Stimulated activated CD4-positive, alpha-beta T cell treated with anti-CD3 and anti-CD28 coated beads, Interleukin-2, amount 100 ng/mL, for 24 hours (primary cell): ENCODE data around the gene CSTF3.
"Not testable (repeated sequence)": the region's sequence is repeated elsewhere in the genome, so short reads cannot be mapped to it uniquely, and the experiment has no call there.

Experiments used
- DNase-seq, 2 donors: peaks; one replicate each; pipeline ENCODE4 v3.0.0-alpha.2; 2020

Gene CSTF3

GRCh38 chr11:33072465-33072864 lies 88.8 kb downstream of the CSTF3 start:
- no peak for DNase-seq

- no peak for DNase-seq
These were observed 92.5 kb downstream of the CSTF3 start for GRCh38 chr11:33068611-33069340.

- no peak for DNase-seq
These were observed 94.0 kb downstream of the CSTF3 start for GRCh38 chr11:33067294-33067693.

GRCh38 chr11:33065445-33066178 lies 95.7 kb downstream of the CSTF3 start:
- DNase-seq = peak; percentile 75 to 78

GRCh38 chr11:33064866-33065265 lies 96.4 kb downstream of the CSTF3 start:
- no peak for DNase-seq

- no peak for DNase-seq
These were observed 97.1 kb downstream of the CSTF3 start for GRCh38 chr11:33064033-33064825.

- DNase-seq = no peak
These were observed 97.9 kb downstream of the CSTF3 start for GRCh38 chr11:33063326-33063881.

- no peak for DNase-seq
These were observed 99.1 kb downstream of the CSTF3 start for GRCh38 chr11:33062137-33062536.

- DNase-seq = no peak
These were observed 101.0 kb downstream of the CSTF3 start for GRCh38 chr11:33060271-33060670.

GRCh38 chr11:33059331-33060007 lies 101.8 kb downstream of the CSTF3 start:
- DNase-seq = no peak

- DNase-seq = no peak
These were observed 104.0 kb downstream of the CSTF3 start for GRCh38 chr11:33057284-33057683.

GRCh38 chr11:33055375-33055774 lies 105.9 kb downstream of the CSTF3 start:
- DNase-seq = no peak

GRCh38 chr11:33052231-33052630 lies 109.0 kb downstream of the CSTF3 start:
- no peak for DNase-seq

GRCh38 chr11:33049565-33050408 lies 111.5 kb downstream of the CSTF3 start:
- not testable (repeated sequence) for DNase-seq

GRCh38 chr11:33048701-33049100 lies 112.6 kb downstream of the CSTF3 start:
- not testable (repeated sequence) for DNase-seq

- no peak for DNase-seq
These were observed 115.6 kb downstream of the CSTF3 start for GRCh38 chr11:33045551-33046255.

GRCh38 chr11:33044285-33044756 lies 117.0 kb downstream of the CSTF3 start:
- DNase-seq = no peak

- DNase-seq = no peak
These were observed 118.0 kb downstream of the CSTF3 start for GRCh38 chr11:33043221-33043830.

- DNase-seq = no peak
These were observed 120.3 kb downstream of the CSTF3 start for GRCh38 chr11:33040862-33041453.
